OCI-LY1 (cell line): Measurements from ENCODE around the gene PHACTR2.

ENCODE experiments used
- EZH2 ChIP-seq: fragments of 200-600 bp; sonication (generic), shearing (Covaris generic); IDR thresholded peaks from 2 replicates; pipeline ENCODE4 v1.8.0; 2017; ENCODE audit warnings: borderline replicate concordance, mixed run types, mild to moderate bottlenecking, antibody characterized with exemption, low read length, moderate library complexity, mixed read lengths
- TF ChIP-seq, protein P1 (sequence below): fragments of 200-600 bp; sonication (generic), shearing (Covaris generic); IDR thresholded peaks from 2 replicates; pipeline ENCODE4 v1.5.1; 2017; ENCODE audit warnings: mild to moderate bottlenecking, antibody characterized with exemption, low read length, moderate library complexity, mixed read lengths

DNA sequence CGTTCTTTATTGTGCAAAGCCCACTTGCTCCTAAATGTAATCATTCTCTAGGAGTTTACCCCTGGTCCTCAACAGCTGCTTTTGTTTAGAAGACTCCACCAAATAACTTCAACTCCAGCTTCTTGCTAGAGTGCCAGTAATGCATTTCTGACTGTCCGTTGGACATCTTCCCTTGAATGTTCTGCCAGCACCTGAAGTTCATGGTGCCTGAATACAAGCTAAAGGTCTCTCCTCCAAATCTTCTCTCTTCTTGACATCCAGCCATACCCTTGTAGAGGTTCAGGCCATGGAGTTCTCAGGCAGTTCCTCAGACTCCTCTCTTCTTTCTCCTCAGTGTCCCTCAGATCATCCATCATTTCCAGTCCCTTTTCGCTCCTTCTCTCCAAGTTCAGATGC lies 21.7 kb downstream of the PHACTR2 start:
- TF ChIP-seq, protein P1, sequence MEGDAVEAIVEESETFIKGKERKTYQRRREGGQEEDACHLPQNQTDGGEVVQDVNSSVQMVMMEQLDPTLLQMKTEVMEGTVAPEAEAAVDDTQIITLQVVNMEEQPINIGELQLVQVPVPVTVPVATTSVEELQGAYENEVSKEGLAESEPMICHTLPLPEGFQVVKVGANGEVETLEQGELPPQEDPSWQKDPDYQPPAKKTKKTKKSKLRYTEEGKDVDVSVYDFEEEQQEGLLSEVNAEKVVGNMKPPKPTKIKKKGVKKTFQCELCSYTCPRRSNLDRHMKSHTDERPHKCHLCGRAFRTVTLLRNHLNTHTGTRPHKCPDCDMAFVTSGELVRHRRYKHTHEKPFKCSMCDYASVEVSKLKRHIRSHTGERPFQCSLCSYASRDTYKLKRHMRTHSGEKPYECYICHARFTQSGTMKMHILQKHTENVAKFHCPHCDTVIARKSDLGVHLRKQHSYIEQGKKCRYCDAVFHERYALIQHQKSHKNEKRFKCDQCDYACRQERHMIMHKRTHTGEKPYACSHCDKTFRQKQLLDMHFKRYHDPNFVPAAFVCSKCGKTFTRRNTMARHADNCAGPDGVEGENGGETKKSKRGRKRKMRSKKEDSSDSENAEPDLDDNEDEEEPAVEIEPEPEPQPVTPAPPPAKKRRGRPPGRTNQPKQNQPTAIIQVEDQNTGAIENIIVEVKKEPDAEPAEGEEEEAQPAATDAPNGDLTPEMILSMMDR: no peak
- TF ChIP-seq EZH2: no peak
